DOHH2 (cell line): Measurements from ENCODE around the gene ARMH2.

Experiments used
- CTCF ChIP-seq: fragments of 200-600 bp; sonication (generic); IDR thresholded peaks from one replicate; pipeline ENCODE4 v1.5.1; 2014; ENCODE audit warnings: antibody characterized with exemption, mild to moderate bottlenecking, low read depth, low read length; ENCODE audit not compliant: poor library complexity, severe bottlenecking
- EZH2phosphoT487 ChIP-seq: fragments of 200-600 bp; sonication (generic); IDR thresholded peaks from 2 replicates; pipeline ENCODE4 v1.6.1; 2017; ENCODE audit warnings: borderline replicate concordance, mild to moderate bottlenecking, antibody characterized with exemption, low read length, moderate library complexity, mixed read lengths

GRCh38 chr6:24799541-24799915, 811 bp upstream of the ARMH2 start:
- no peak for TF ChIP-seq CTCF
- no peak for TF ChIP-seq EZH2phosphoT487
